Fibroblast of peridontal ligament (primary cell): Measurements from ENCODE around the gene BUD23.

Experiments used
- DNase-seq: peaks from one replicate; pipeline ENCODE4 v3.0.0-alpha.2; 2010; ENCODE audit errors: extremely low read depth

BUD23 gene

DNA sequence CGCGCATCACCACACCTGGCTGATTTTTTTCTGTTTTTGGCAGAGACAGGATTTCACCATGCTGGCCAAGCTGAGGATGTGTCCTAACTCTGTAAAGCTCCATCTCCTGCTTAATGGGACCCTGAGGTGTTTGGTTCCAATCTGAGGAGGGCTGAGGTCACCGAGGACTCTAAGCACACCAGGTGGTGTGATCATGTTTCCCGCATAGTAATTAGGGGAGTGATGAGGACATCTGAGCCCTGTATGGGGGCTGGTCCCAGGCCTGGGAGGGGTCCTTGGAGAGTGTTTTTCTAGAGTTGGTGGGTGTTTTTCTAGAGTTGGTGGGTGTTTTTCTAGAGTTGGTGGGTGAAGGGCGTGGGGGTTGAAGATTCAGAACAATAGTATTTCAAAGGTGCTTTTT is 58.2 kb downstream of the BUD23 start:
- no peak for DNase-seq

DNA sequence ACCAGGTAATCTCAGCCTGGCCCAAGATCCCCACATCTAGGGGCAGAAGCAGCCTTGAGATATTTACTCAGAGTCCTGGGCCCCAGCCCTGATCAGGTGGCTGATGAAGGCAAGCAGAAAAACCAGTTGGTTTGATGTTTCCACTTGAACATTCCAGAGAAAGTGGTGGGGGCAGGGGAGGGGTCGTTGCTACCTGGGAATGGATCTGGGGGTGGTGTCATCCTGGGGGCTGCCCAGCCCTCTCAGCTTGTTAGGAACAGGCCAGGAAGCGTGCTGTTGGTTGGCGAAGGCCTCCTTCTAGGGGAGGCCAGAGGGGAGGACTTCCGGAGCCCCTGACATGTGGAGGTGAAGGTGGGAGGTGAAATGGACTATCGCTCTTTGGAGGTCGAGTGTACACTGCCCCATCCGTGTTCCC is 58.9 kb downstream of the BUD23 start:
- DNase-seq: no peak

DNA sequence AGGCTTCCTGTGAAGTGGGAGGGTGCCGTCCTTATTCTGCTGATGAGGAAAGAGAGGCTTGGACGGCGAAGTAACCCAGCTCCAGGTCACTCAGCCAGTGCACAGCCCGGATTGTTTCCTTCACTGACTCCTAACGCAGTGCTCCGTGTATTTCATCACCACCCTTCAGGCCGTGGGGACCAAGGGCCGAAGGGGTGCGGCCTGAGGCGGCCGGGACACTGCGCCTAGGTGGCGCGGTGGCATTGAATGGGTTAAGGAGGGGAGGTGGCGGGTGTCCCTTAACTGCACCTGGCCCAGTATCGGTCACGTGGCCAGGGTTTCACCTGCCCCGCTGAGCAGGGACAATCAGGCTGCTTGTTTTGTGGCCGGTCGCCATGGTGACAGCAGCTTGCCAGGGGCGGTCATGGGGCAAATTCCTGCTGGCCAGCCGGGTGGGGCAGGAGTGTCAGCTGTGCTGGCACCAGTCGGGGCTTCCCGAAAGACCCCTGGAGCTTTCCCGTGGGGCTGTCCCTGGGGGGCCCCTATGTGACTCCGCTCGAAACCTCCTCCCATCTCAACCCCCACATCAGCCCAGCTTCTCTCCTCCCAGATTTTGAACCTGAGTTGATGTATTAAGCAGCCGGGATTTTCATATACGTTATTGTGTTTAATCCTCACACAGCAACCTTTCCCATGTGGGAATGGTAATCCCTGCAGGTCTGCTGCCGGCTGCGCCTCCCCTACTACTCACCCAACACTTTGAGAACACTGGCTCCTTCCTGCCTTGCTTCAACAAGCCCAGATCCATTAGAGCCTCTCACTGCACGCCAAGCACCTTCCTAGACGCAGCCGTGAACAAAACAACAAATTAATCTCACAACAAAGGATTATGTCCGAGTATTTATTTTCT is 59.6 kb downstream of the BUD23 start:
- DNase-seq: no peak

DNA sequence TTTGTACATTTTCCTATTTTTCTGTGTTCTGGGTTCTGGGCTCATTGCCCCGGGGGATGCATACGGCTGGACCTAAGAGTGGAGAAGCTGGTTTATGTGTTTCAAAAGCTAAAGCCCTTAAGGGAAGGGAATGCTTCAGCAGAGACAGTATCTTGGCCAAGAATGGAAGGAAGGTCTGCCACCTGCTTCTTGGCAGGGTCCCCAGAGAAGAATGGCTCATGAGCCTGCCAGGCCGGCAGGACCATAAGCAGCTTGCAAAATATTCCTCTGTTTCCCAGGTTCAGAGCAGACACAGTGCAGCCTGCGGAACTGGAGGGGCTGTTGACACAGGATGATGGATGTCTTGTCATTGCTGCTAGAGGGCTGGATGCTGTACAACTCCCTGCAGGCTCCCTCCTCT is 63.0 kb downstream of the BUD23 start:
- no peak for DNase-seq
